Measurements from ENCODE around the gene ANKRD44.

ANKRD44 gene

GRCh38 chr2:196965651-196966050 is 344.9 kb downstream of the ANKRD44 start:
- Histone ChIP-seq H3K4me1 (ENCODE audit: insufficient read depth, poor library complexity, severe bottlenecking) (no peaks in the 10 kb centered on the region), H3K9me3 (ENCODE audit: severe bottlenecking) (no peaks in the 10 kb centered on the region), H3K4me3 (ENCODE audit: severe bottlenecking) (no peak overlapping the region), H3K27me3 (ENCODE audit: insufficient read depth, poor library complexity, severe bottlenecking) (no peaks in the 10 kb centered on the region), H3K27ac (ENCODE audit: poor library complexity, severe bottlenecking) (no peak overlapping the region), H3K36me3 (ENCODE audit: low read depth) (no peaks in the 10 kb centered on the region)
- ATAC-seq (ENCODE audit: low read depth) (no peak), DNase-seq (ENCODE audit: low spot score) (no peak)
- TF ChIP-seq CTCF (IDR thresholded peaks at IDR 0.05; ENCODE audit: poor library complexity, severe bottlenecking), result no peak

- DNase-seq (ENCODE audit: low spot score) (no peak), ATAC-seq (ENCODE audit: low read depth) (no peak)
- H3K36me3 ChIP-seq (ENCODE audit: low read depth), result no peaks in the 10 kb centered on the region
- H3K9me3 ChIP-seq (ENCODE audit: severe bottlenecking), result no peaks in the 10 kb centered on the region
- no peak overlapping the region for H3K27ac ChIP-seq (ENCODE audit: poor library complexity, severe bottlenecking)
- TF ChIP-seq CTCF (IDR thresholded peaks at IDR 0.05; ENCODE audit: poor library complexity, severe bottlenecking), result no peak
- no peaks in the 10 kb centered on the region for H3K27me3 ChIP-seq (ENCODE audit: insufficient read depth, poor library complexity, severe bottlenecking)
- H3K4me3 ChIP-seq (ENCODE audit: severe bottlenecking), result no peak overlapping the region
- H3K4me1 ChIP-seq (ENCODE audit: insufficient read depth, poor library complexity, severe bottlenecking), result no peaks in the 10 kb centered on the region
Measured at GRCh38 chr2:196963961-196964360, 346.6 kb downstream of the ANKRD44 start.

GRCh38 chr2:196963043-196963442 is 347.5 kb downstream of the ANKRD44 start:
- Histone ChIP-seq H3K36me3 (ENCODE audit: low read depth) (no peaks in the 10 kb centered on the region), H3K4me1 (ENCODE audit: insufficient read depth, poor library complexity, severe bottlenecking) (no peaks in the 10 kb centered on the region), H3K27ac (ENCODE audit: poor library complexity, severe bottlenecking) (no peak overlapping the region), H3K9me3 (ENCODE audit: severe bottlenecking) (no peaks in the 10 kb centered on the region), H3K4me3 (ENCODE audit: severe bottlenecking) (no peak overlapping the region), H3K27me3 (ENCODE audit: insufficient read depth, poor library complexity, severe bottlenecking) (no peaks in the 10 kb centered on the region)
- no peak for DNase-seq (ENCODE audit: low spot score)
- no peak for ATAC-seq (ENCODE audit: low read depth)
- no peak for TF ChIP-seq CTCF (IDR thresholded peaks at IDR 0.05; ENCODE audit: poor library complexity, severe bottlenecking)

GRCh38 chr2:196962325-196962724 is 348.3 kb downstream of the ANKRD44 start:
- ATAC-seq (ENCODE audit: low read depth), result no peak
- no peak for DNase-seq (ENCODE audit: low spot score)
- H3K36me3 ChIP-seq (ENCODE audit: low read depth), result no peaks in the 10 kb centered on the region
- H3K4me3 ChIP-seq (ENCODE audit: severe bottlenecking), result no peak overlapping the region
- H3K9me3 ChIP-seq (ENCODE audit: severe bottlenecking), result no peaks in the 10 kb centered on the region
- no peaks in the 10 kb centered on the region for H3K4me1 ChIP-seq (ENCODE audit: insufficient read depth, poor library complexity, severe bottlenecking)
- no peak overlapping the region for H3K27ac ChIP-seq (ENCODE audit: poor library complexity, severe bottlenecking)
- no peaks in the 10 kb centered on the region for H3K27me3 ChIP-seq (ENCODE audit: insufficient read depth, poor library complexity, severe bottlenecking)
- no peak for TF ChIP-seq CTCF (IDR thresholded peaks at IDR 0.05; ENCODE audit: poor library complexity, severe bottlenecking)

- H3K9me3 ChIP-seq (ENCODE audit: severe bottlenecking), result no peaks in the 10 kb centered on the region
- TF ChIP-seq CTCF (IDR thresholded peaks at IDR 0.05; ENCODE audit: poor library complexity, severe bottlenecking), result no peak
Measured at GRCh38 chr2:196961889-196962288, 348.7 kb downstream of the ANKRD44 start.

More at GRCh38 chr2:196961889-196962288, 348.7 kb downstream of the ANKRD44 start:
- ATAC-seq (ENCODE audit: low read depth), result no peak
- DNase-seq (ENCODE audit: low spot score), result no peak
- no peak overlapping the region for H3K4me3 ChIP-seq (ENCODE audit: severe bottlenecking)
- no peaks in the 10 kb centered on the region for H3K27me3 ChIP-seq (ENCODE audit: insufficient read depth, poor library complexity, severe bottlenecking)
- H3K27ac ChIP-seq (ENCODE audit: poor library complexity, severe bottlenecking), result no peak overlapping the region
- H3K4me1 ChIP-seq (ENCODE audit: insufficient read depth, poor library complexity, severe bottlenecking), result no peaks in the 10 kb centered on the region
- H3K36me3 ChIP-seq (ENCODE audit: low read depth), result no peaks in the 10 kb centered on the region
